GM15510 (cell line): ENCODE measurements around the gene LRP1B.

Source experiments
- POLR2A ChIP-seq: IDR thresholded peaks from 3 replicates; pipeline ENCODE4 v1.6.1; 2011; ENCODE audit warnings: borderline replicate concordance; ENCODE audit not compliant: insufficient read length; ENCODE audit errors: extremely low read depth

The LRP1B gene

DNA sequence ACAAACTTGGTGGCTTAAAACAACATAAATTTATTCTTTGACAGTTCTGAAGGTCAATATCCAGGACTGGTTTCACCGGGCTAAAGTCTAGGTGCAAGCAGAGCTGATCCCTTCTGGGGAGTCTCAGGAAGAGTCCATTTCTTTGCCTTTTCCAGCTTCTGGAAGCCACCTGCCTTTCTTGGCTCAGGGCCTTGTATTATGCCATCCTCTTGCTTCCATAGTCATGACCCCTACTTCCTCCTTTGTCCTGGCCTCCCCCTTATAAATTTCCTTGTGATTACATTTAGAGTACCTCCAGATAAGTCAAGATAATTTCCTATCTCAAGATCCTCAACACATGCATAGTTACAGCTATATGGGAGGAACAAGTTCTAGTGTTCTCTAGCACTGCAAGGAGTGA, 1089.5 kb downstream of the LRP1B start:
- no peak for TF ChIP-seq POLR2A

DNA sequence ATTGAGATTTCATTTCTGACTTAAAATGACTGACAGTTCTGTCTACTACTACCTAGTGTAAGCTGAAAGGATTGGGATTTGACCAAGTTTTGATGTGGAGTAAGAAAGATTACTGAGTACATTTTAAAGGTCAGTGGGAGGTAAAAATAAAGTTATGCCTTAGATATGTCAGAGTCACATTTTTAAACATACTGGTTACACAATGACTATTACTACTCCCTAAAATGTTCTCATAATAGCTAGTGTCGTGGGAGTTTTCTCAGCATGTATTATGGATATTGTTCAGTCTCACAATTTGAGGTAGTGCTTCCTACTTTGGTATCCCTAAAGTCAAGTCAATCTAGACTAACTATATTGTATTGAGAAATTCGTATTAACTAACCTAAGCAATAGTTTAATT, 1092.5 kb downstream of the LRP1B start:
- no peak for TF ChIP-seq POLR2A

DNA sequence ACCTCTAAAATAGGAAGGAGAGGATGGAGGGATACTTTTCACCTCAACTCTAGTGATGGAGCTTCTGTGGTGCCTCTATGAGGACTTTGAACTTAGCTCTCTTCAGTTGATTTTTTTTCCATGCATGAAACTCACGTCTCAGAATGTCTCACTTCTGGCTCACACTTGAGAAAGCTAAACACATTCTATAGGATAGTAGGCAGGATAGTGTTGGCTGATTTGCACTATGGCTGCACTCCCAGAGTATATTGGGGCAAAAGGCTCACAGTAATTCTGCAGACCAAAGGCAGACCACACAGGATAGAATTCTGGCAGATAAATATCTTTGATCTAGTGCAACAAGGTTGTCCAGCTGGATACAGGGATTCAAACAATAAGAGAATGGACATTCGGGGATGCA, 1093.5 kb downstream of the LRP1B start:
- TF ChIP-seq POLR2A: no peak

DNA sequence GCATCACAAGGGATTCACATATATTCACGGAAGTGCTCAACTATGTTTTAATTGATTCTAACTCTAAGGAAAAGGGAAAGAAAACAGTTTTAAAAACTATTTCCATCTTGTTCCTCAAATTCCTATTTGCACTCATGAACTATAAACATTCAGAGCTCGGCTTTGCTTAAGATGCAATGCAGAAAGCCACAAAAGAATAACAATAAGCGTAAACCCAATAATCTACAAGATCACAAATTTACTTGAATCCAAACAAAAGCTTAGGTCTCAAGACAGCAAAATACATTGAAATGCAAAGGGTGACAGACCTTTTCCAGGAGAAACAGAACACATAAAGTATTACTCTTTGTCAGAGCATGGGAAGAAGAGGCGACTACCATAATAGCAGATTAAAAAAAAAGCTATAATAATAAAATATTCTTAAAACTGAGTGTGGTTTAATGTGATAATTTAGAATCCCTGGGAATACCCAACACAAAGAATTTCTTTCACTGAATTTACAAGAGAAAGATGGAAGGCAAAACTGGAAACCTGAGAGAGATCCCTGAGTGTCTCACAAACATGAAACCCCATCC, 1094.9 kb downstream of the LRP1B start:
- no peak for TF ChIP-seq POLR2A

DNA sequence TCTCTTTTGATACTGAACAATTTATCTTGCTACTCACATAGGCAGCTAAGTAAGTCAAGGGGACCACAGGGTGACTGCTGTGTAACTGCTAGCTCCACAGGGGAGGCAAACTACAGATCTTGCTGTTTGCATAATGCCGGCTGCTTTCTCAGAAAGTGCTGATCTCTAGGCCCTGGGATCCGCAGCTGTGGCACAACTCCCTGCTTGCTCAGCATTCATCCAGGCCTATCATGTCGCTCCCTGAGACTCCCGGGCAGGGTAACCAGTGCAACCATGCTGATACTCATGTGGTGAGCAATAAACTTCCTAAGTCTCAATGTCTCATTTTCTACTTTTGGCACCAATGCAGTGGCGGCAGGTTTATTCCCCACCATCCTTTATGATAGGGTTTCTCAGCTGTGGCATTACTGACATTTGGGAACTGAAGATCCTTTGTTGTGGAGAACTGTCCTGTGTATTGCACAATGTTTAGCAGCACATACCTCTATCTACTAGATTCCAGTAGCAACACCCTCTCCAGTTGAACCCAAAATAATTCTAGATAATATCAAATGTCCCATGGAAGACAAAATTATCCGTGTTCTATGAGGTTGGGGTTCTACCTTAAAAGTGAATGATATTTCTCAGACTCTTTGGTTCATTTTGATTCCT, 1101.3 kb downstream of the LRP1B start:
- no peak for TF ChIP-seq POLR2A

DNA sequence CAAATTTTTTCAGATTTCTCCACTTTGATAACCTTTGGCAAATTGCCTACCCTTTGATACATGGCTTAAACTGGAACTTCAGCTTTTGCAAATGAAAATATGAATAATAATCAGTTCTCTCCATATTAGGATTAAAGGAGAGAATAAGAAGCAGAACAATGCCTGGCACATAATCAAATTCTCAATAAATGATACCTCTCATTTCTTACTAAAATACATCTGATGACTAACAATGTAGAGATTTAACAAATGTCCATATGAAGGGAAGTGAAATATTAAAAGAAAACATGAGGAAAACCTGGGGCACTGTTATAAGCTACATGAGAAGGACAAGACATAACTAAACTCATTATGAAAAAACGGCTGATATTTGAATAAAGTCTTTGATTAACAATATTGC, 1103.6 kb downstream of the LRP1B start:
- no peak for TF ChIP-seq POLR2A

DNA sequence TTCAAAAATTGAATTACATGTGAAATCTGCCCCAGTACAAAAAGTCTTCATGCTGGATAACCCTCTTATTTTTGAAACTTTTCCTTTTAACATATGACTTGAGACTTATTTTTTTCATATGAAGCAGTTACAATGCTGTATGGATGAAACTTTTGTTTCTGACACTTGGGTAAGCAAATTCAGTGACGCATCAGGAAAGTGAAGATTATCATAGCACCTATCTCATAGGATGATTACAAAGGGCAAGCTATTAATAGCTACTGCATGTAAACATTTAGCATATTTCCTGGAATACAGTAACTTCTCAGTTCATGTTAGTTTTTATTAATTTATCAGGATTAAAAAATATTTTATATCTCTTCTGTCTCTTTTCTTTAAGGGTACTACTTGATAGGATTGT, 1109.2 kb downstream of the LRP1B start:
- no peak for TF ChIP-seq POLR2A

DNA sequence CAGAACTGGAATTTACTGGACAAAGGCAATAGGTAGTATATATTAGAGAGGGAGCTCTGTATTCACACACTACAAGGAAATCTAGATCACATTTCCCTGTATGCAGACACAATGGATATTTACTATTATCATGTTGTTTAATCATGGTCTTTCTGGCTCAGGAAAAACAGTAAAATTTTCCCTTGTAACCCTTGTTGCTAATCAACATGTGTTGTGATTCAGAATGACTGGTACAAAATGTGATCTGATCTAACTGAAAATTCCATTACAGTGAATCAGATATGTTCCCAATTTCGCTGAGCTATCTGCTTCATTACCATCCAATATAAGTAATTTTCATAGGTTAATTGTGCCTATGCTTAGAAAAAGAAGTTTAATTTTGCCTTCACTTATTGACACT, 1109.7 kb downstream of the LRP1B start:
- no peak for TF ChIP-seq POLR2A

DNA sequence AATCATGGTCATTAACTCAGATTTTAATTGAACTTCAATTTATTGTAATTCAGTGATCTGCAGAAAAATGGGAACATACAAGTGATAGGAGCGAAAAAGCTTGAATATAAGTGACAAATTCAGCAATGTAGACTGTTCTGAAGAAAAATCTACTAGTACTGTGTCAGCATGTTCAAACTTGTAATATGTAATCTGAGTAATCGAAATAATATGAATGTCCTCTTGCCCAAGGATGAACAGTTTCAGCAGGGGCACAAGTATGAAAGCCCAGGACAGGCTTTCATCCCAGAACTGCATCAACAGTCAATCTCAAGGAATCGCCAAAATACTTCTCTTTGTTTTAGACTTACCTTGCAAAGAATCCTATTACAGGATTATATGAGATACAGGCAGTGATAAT, 1110.5 kb downstream of the LRP1B start:
- no peak for TF ChIP-seq POLR2A

DNA sequence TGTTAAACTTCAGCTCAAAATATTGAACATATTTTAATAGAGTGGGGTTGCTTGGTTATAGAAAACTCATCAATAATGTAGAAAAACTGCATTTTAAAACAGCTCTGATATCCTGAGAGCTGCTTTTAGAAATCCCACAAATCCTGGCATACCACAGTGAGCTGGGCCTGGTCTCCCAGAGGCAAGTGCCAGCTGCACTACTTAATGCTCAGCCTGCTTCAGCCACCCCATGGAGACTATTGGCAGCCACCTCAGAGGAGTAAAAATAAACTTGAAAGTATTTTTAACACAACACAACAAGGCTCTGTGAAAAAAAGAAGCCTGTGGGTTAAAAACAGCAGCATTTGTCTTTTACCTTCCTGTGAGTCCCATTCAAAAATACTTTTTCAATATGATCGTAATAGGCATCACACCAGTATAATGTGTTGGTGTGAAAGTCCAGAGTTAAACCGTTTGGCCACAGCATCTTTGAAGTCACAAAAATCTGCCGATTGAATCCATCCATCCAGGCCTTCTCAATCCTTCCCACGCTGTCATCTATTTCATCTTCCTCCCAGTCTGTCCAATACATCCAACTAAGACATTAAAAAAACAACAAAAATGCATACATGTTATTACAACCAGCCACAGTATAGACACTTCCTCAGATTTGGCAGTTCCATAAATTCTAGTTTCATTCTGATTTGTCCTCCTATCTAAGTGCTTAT, 1115.3 kb downstream of the LRP1B start:
- TF ChIP-seq POLR2A: no peak

DNA sequence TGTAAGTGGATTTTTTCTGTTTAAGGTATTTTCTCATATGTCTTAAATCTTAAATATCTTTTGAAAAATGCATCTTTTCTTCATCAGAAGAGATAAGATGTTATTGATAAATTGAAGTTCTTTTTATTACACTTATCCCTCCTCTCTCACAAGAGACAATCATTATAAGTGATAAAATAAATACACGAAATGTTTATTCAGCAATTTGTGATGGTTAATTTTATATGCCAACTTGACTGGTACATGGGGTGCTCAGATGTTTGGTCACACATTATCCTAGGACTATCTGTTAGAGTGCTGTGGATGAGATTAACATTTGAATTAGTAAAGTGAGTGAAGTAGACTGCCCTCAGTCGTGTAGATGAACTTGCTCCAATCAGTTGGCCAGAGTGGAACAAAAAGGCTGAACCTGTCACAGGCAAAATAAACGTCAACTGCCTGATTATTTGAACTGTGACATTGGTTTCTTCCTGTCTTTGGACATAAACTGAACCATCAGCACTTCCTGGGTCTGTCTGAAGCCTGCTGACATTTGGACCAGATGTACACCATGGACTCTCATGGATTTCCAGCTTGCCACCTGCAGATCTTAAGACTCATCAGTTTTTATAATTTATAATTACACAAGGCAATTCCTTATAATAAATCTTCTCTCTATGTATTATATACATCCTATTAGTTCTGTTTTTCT, 1126.7 kb downstream of the LRP1B start:
- TF ChIP-seq POLR2A: no peak

DNA sequence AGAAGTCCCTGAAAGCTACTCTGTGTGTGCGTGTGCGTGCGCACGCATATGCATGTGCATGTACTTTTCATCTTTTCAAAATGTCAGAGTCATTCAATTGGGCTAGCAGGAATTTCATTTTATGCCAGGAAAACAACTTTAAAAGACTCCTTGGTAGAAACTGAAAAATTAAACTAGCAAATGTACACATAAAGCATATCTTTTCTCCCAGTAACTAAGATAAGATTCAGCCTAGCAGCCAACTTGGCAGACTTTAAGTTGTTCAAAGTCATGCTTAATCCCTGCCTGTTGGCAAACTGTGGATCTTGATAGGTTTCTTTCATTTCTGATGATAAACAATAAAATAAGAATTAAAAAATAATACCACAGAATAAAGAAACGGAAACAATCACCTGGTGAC, 1129.1 kb downstream of the LRP1B start:
- TF ChIP-seq POLR2A: no peak

DNA sequence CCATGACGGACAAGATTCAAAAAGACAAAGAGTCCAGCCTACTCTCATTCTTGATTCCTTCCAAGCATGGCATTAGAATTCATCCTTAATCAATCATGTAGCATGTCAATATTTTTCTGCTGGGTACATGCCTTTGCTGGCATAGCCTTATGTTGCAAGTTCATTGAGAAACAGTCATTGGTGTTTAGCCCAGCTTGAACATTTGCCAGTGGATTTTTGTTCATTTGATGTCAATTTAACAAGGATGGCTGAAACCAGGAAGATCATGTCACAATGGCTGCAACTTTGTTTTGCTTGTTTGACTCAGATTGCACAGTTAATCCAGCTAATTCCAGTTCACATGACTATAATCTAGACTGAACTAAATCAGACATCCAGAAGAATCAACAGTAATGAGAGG, 1132.2 kb downstream of the LRP1B start:
- no peak for TF ChIP-seq POLR2A

DNA sequence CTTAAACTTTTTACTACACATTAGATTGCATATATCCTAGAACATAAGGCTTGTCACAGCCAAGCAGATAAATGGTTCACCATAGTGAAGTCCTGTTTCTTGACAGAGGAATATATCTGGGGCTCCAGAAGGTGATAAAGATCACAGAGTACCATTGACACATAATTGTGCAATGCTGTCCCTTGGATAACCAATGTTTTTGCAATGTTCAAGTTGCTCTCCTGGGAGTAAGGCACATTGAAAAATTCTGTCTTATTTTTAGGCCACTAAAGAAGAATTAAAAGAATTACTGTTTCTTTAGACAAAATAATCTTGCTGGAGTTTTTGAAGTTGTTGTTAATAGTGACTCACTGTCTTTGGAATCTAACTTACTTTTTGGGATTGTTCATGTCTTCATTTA, 1132.8 kb downstream of the LRP1B start:
- TF ChIP-seq POLR2A: no peak

DNA sequence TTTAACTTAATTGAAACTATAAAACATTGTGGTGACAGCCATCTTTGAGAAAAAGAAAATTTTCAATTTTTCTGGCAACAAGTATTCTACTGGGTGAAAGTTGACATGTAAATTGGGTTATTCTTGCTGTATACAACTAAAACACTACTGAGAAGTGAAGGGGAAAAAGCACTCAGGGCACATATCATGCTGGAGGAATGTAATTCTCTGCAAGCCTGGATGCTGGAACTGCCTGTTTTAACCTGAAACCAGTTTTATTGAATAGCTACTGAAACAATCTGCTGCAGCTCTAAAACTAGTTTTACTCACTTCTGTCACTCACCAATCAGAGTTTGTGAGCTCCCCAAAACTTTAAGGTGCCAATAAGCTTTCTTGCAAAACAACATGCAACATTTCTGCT, 1136.0 kb downstream of the LRP1B start:
- TF ChIP-seq POLR2A: no peak
